ENCODE measurements around the gene ATP9B.
"Not testable (repeated sequence)": the region's sequence is repeated elsewhere in the genome, so short reads cannot be mapped to it uniquely, and the experiment has no call there.

ATP9B gene

DNA sequence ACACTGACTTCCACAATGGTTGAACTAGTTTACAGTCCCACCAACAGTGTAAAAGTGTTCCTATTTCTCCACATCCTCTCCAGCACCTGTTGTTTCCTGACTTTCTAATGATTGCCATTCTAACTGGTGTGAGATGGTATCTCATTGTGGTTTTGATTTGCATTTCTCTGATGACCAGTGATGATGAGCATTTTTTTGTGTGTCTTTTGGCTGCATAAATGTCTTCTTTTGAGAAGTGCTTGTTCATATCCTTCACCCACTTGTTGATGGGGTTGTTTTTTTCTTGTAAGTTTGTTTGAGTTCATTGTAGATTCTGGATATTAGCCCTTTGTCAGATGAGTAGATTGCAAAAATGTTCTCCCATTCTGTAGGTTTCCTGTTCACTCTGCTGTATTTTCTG lies 202.6 kb downstream of the ATP9B start:
- intact Hi-C loops (cut with DNase I); DNase-seq: not testable (repeated sequence)

DNA sequence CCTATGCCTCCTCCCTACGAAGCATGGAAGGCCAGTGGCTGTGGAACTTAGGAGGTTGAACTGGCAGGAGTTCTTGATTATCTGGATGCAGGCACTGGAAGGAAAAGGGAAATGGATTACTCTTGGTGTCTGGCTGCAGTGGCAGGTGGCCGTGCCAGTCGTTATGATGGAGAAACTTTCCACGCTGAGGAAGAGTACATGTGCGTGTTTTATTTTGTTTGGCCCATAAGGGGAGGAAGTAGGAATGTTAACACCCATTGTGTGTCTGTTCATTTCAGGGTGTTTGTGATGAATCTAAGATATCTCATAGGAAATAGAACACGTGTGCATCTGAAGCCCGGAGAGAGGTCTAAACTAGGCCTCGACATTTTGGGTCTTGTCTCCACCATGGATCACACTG lies 203.7 kb downstream of the ATP9B start:
- intact Hi-C loops (cut with DNase I) = no loop called here
- DNase-seq = no peak

DNA sequence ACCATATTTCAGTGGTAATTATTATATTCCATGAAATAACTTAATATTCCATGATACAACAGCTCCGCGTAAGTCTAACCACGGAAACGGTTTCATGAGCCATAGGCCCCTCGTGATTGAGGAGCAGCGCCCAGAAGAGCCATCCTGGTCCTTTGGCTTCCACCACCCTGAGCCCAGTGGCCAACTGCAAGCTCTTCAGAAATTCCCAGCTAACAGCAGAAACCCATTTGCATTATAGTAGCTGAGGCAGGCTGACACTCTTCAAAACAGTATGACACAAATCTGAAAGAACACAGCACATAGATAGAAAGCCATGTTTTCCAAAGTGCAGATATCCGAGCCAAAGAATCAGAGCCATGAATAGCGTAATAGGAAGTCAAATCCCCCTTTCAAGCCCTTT lies 205.6 kb downstream of the ATP9B start:
- intact Hi-C loops (cut with DNase I) = no loop called here
- DNase-seq = no peak

DNA sequence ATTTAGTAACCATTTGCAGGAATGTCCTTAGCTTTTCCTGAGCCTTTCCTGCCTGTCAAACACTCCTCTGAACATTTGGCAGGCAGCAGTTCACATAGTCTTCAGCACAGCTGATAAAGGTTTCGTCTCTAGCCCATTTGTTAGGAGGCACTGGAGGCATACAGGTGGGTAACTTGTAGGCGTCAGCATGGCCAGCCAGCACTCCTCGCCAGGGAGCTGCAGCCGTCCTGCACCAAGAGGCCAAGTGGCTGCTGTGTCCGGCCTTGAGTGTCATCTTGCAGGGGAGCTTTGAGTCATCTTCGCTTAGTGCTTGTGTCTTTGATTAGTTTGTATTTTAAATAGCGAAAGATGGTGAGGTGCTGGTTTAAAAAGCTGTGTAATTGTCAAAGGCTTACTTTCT lies 206.3 kb downstream of the ATP9B start:
- no peak for DNase-seq
- intact Hi-C loops (cut with DNase I) = no loop called here

DNA sequence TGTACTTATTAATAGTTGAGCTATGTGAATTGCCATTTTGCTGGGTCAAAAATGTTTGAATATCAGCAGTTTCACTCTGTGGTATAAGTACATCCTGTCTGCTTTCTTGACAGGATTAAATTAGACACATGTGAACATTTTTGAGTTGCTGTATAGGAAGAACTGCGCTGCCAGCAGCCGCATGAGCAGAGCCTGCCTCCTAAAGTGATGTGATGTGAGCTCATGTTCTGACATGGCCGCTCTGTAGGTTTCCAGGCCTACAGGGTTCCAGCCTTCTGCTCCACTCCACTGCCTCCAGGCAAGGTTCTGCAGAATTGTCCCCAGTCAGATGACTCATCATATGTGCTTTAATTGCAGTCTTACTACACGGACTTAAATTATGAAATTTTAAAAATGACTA lies 206.8 kb downstream of the ATP9B start:
- DNase-seq = peak in 1 of 10 donors; percentile 52

DNA sequence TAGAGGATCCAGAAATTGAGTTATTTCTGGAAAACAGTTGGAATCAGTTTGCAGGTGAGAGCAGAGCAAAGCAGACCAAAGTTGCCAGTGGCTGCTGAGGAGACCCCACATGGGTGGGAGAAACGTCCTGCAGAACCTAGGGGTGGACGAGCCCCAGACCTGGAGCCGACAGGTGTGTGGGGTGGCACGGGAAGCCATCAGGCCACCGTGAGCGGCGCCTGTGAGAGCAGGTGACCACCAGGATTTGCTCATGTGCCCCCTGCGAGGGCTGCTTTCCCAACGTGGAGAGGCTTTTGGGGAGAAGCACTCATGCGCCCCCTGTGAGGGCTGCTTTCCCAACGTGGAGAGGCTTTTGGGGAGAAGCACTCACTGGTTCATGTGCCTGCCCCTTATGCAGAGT lies 209.7 kb downstream of the ATP9B start:
- peak in 1 of 10 donors; percentile 68 for DNase-seq
- intact Hi-C loops (cut with DNase I) = no loop called here

More for the DNA sequence above, 206.8 kb downstream of the ATP9B start:
- intact Hi-C loops (cut with DNase I) = no loop called here

DNA sequence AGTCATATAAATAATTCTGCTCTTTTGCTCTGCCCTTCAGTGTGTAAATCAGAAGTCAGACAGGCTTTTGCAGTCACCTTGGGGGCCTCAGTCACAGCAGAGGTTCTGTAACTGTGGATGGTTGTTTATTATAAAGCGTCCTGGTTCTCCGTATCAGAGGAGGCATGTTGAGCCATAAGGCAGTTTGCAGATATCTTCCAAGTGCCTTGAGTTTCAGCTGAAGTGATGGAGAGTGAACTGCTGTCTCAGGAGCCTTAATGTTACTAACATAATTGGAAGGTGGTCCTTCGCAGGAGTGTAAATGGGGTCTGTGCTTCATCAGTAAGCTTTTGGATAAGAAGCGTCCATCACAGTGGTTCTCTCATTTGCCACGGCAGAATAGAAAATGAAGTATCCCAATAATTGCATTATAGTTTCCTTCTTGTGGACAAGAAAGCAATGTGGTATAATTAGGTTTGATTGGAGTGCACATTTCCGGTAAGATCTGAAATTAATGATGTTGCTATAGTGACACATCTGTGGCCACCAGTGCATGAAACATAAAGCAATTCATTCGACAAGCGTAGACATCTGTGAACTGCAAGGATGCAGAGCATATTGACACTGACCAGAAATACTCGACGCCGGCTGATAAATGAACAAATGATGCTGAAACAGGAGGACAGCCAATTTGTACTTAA lies 214.1 kb downstream of the ATP9B start:
- DNase-seq = no peak
- intact Hi-C loops (cut with DNase I) = no loop called here

DNA sequence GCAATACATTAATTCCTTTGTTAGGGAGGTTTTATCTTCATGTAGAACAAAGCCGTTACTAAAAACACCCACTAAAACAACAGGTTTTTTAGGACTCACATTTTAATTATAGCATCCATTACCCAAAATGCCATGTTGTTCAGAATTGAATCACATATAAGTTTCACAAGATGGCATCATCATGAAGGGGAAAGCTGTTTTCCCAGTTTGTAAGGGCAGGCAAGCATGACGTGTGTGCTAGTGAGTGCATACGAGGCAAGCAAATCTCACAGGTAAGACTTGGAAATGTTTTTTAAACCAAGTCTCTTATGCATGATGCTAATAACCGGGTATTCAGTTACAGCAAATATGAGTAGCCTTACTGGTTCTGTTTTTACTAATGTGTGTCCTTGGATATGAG lies 214.7 kb downstream of the ATP9B start:
- intact Hi-C loops (cut with DNase I) = no loop called here
- DNase-seq = no peak

DNA sequence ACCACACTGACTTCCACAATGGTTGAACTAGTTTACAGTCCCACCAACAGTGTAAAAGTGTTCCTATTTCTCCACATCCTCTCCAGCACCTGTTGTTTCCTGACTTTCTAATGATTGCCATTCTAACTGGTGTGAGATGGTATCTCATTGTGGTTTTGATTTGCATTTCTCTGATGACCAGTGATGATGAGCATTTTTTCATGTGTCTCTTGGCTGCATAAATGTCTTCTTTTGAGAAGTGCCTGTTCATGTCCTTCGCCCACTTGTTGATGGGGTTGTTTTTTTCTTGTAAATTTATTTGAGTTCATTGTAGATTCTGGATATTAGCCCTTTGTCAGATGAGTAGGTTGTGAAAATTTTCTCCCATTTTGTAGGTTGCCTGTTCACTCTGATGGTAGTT lies 216.0 kb downstream of the ATP9B start:
- intact Hi-C loops (cut with DNase I); DNase-seq: not testable (repeated sequence)

DNA sequence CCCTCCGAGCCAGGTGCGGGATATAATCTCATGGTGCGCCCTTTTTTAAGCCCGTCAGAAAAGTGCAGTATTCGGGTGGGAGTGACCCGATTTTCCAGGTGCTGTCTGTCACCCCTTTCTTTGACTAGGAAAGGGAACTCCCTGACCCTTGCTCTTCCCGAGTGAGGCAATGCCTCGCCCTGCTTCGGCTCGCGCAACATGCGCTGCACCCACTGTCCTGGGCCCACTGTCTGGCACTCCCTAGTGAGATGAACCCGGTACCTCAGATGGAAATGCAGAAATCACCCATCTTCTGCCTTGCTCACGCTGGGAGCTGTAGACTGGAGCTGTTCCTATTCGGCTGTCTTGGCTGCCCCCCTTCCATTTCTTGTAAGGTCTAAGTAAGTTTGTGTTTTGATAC lies 221.2 kb downstream of the ATP9B start:
- DNase-seq; intact Hi-C loops (cut with DNase I): not testable (repeated sequence)

DNA sequence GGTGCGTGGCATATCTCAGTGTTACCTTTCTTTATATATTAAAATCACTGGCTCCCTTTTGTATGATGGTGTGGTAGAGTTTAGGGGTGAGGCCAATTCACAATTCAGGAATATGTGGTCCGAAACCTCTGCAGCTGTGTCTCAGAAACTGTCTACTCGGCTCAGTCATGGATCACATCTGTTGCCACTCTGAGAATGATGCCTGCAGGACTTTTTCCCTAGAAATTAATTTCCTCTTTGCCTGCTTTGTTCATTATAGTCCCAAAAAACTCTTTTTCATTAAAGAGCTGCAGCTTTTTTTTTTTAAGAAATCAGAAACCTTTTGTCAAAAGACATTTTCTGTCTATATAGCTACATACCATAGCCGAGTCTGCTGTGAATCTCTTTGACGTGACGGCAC lies 221.7 kb downstream of the ATP9B start:
- no peak for DNase-seq
- intact Hi-C loops (cut with DNase I) = no loop called here

DNA sequence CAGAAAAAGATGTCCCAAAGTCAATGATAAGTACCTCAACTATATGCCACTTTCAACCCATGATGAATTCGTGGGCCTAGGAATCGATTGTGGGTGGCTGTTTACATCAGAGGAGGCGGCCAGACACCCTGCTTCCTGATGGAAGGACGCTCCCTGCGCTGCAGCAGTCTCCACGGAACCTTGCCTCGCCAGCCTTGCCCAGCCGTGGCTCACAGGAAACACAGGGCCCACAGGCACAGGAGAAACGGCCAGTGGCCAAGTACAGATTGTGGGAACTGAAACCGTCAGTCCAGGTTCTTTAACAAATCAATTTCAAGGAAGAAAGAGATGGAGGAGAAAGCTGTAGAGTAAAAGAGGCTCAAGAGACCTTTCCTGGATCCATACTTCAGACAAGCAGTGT lies 225.0 kb downstream of the ATP9B start:
- intact Hi-C loops (cut with DNase I) = no loop called here
- DNase-seq = no peak

DNA sequence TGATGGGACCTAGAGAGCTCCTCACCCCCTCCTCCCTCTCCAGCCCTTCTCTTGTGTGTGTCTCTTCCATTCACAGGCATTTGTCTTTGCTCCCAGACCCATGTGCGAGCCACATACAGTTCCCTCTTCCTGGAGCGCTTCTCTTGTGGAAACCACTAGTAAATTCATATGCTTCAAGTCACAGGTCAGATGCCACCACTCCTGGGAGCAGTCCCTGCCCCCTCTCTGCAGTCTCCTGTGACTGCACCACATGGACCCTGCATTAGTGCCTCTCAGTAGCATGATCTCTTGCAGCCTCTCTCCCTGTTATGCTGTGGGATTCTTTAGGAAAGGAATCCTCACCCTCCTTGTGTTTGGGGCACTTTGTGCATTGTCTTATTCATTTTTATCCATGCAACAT lies 230.1 kb downstream of the ATP9B start:
- DNase-seq = no peak
- intact Hi-C loops (cut with DNase I) = no loop called here

DNA sequence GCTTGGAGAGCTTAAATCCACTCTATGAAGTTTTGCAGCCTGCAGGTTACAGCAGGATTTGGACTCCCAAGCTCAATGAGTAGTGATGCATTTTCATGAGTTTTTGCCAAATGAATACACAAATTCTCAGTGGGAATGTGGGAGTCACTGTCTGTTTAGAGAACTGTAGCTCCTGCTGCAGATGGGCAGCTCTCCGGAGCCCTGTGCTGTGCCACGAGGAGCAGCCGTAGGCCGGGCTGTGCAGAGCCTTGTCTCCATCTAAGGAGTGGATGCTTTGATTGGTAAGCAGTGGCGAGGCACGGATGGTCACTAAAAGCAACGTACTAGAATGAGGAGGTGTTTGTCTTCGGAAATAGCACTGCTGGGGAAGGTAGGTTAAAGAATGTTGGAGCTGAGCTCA lies 230.5 kb downstream of the ATP9B start:
- peak in 8 of 10 donors; percentile 30 to 93 (median 66) for DNase-seq
- intact Hi-C loops (cut with DNase I) = no loop called here

DNA sequence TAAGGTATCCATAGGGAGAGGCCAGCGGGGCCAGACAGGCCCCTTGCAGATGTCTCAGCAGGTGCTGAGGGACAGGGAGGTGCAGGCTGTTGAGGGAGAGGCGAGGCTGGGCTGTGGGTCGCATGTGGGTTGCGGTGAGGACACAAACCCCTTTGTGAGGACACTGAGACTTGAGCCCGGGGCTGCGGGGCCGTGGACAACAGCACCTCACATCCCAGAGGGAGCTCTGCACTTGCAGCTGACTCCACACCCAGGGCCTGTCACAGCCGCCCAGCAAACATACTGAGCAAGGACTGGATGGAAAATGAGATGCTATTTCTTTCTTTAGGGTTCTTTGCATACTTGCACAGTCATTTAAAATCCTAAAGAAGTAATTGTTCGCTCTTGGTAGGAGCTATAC lies 231.2 kb downstream of the ATP9B start:
- peak in 7 of 10 donors; percentile 16 to 87 (median 39) for DNase-seq
- intact Hi-C loops (cut with DNase I) = no loop called here

DNA sequence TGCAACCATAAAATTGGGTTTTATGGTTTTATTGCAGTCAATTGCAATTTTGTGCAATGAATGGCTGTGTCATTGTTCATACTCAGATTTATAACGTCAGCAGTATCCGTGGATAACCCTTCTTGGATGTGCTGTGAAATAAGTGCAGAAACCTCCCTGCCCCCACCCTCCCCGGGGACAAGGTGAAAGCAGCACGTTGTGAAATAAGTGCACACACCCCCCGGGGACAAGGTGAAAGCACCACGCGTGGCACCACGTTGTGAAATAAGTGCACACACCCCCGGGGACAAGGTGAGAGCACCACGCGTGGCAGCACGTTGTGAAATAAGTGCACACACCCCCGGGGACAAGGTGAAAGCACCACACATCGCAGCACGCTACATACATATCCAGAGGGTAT lies 232.9 kb downstream of the ATP9B start:
- intact Hi-C loops (cut with DNase I) = no loop called here
- no peak for DNase-seq

DNA sequence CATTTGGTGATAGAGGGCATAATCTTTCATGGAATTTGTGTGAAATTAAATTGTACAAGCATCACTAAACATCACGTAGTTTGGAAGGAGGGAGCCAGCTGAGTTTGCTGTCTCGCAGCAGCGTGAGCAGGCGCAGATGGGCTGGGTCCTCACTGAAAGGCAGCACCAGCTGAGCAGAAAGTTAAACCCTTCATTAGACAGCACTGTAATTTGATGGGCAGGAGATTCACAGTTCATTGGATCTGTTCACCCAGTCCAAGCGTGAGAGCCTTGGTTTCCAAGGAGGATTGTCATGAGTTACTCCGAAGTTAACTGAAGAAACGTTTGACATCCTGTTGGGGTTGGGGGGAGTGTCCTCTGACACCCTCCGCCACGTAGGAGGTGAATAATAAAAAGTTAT lies 236.7 kb downstream of the ATP9B start:
- DNase-seq = no peak

DNA sequence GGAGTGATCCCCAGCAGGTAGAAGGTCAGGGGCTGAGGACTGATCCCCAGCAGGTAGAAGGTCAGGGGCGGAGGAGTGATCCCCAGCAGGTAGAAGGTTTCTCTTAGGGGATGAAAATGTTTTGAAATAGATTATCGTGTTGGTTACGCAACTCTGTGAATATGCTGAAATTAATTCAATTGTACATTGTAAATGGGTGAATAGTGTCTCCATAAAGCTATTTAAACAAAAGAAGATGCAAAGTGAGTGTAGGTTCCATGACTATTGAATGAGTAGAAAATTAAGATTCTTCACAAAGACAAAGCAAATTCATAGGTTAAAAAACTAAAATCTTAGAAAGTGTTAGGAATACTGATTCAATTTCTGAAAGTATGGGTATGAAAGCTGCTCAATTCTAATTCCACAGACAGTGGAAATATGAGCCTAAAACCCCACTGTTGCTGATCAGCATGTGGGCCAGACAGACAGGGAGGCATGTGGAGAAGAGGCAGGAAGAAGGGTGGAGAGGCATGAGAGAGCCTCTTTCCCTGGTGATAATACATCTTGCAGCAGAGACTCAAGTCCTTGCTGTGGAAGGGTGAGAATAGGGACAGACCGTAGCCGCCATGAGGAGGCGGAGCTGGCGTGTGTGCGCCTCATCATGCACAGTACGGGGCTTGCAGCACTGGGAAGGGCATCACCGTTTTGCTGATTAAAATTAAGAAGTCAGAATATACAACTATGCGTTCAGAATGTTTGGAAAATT lies 240.6 kb downstream of the ATP9B start:
- no peak for DNase-seq
- intact Hi-C loops (cut with DNase I) = no loop called here

More for the DNA sequence above, 236.7 kb downstream of the ATP9B start:
- intact Hi-C loops (cut with DNase I) = no loop called here

DNA sequence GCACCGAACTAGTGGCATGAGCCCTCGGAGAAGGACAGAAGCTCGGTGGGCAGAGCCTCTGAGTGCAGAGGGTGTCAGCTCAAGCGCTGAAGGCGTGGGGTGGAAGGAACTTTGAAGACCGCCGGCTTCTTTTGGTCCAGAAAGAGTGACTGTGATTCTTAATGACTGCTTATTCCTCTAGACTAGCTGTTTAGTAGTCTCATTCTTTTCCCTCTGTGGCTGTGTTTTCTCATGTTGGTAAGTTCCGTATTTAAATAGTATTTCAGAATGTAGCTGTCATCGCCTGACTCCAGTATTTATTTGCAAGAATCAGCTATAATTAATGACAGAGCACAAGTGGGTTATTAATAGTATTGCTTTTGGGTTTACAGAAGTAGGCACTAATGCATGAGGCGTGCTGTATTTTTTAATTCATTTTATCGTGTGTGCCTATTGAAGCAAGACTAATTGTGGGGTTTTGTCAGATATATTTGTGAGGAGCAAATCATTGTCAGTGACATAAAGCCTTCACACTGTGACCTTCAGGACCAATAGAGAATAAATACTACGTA lies 245.7 kb downstream of the ATP9B start:
- no peak for DNase-seq

DNA sequence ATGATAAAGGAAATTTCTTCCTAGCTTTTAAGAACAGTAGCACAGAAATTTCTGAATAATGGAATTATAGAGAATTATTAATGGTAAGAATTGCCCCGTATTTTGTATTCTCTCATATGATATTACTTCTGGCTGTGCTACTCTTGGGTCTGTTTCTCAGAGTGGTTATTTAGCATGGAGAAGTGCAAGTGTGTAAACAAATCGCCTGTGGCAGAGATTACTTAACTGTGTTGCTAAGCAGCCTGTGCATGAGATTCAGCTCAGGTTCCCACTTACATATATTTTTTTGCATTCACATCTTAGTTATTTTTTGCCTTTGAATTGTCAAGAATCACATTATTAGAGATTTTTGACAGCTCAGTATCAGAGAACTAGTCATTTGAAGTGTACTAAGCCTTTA lies 246.4 kb downstream of the ATP9B start:
- intact Hi-C loops (cut with DNase I) = no loop called here

More for the DNA sequence above, 245.7 kb downstream of the ATP9B start:
- intact Hi-C loops (cut with DNase I) = no loop called here

DNA sequence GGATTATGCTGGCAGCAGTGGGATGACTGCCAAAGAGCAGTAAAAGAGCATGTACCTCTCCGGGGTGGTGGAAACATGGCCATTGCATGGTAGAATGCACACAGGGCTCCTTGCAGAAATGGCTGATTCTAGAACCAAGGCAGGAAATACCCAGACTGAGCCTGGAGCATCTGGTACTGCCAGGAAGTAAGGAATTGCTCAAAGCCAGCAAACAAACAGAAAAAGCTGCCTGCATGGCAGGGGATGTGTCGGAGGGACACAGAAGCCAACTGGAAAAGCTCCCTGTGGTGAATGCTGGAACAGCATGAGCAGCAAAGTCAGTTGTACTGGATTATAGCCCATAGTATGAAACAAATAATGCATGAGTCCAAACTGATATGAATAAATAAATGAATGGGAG lies 248.5 kb downstream of the ATP9B start:
- intact Hi-C loops (cut with DNase I) = no loop called here

More for the DNA sequence above, 246.4 kb downstream of the ATP9B start:
- DNase-seq = no peak

DNA sequence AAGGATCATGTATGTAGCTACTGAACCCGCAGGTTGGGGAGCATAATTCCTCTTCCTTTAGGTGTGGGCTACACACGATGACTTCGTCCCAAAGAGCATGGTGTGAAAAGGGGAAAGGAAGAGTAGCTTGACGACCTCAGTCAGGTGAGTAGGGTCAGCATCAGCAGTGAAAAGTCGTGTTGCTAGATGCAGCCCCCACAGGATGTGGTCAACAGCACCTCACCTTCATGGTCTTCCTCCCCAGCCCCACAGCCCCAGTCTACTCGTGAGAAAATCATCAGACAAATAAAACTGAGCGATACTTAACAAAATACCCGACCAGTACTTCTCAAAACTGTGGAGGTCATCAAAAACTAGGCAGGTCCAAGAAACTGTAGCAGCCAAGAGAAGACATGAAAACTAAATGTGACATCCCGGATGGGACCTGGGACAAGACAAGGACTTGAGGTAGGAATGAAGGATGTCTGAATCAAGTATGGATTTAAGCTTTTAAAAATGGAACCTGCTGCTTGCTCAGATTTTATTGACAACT lies 249.0 kb downstream of the ATP9B start:
- intact Hi-C loops (cut with DNase I) = no loop called here
- DNase-seq = no peak

More for the DNA sequence above, 248.5 kb downstream of the ATP9B start:
- no peak for DNase-seq

All from posterior cingulate gyrus (tissue), 11 donors.